A549 (cell line): ENCODE results near the gene MEAF6.

Experiments
- BHLHE40 ChIP-seq: IDR thresholded peaks from 2 replicates; pipeline ENCODE4 v1.6.1; 2012; ENCODE audit warnings: low read depth, low read length, inconsistent platforms
- CBX8 ChIP-seq: fragments of 200-600 bp; sonication (generic); IDR thresholded peaks from 2 replicates; pipeline ENCODE4 v1.6.1; 2016
- CEBPB ChIP-seq, 2 experiments: fragments of >200 bp in 1 of 2; sonication (Bioruptor Twin) in 1 of 2; formaldehyde crosslinking in 1 of 2; IDR thresholded peaks; 2 replicates each; pipeline ENCODE4 v1.6.1; 2012 to 2016
- EP300 ChIP-seq, 2 experiments: fragments of >200 bp; sonication (Bioruptor Twin); formaldehyde crosslinking; IDR thresholded peaks; 2 replicates in 1 of 2; 3 replicates in 1 of 2; pipeline ENCODE4 v1.6.1; 2016 to 2017
- MYC ChIP-seq: IDR thresholded peaks from 2 replicates; pipeline ENCODE4 v1.6.1; 2012; ENCODE audit warnings: mild to moderate bottlenecking, inconsistent platforms, low read length, improper control_type of control experiment, borderline replicate concordance
- PBX3 ChIP-seq: IDR thresholded peaks from 2 replicates; pipeline ENCODE4 v1.6.1; 2012
- POLR2A ChIP-seq: IDR thresholded peaks from 2 replicates; pipeline ENCODE4 v1.6.1; 2012; ENCODE audit warnings: mild to moderate bottlenecking, low read length
- RAD21 ChIP-seq, 2 experiments: fragments of >200 bp in 1 of 2; sonication (Bioruptor Twin) in 1 of 2; formaldehyde crosslinking in 1 of 2; IDR thresholded peaks in 1 of 2; conservative IDR thresholded peaks in 1 of 2; 2 replicates in 1 of 2; 3 replicates in 1 of 2; pipeline ENCODE4 v1.6.1; 2012 to 2018; ENCODE audit warnings: inconsistent platforms in 1 of 2
- RCOR1 ChIP-seq: fragments of 150-350 bp; IDR thresholded peaks from 2 replicates; pipeline ENCODE4 v1.6.1; 2014; ENCODE audit warnings: antibody characterized with exemption, low read length, low read depth
- RFX5 ChIP-seq: fragments of 450-650 bp; IDR thresholded peaks from 2 replicates; pipeline ENCODE4 v1.7.1; 2014; ENCODE audit warnings: antibody characterized with exemption, mild to moderate bottlenecking, moderate library complexity
- TF ChIP-seq, protein P1 (sequence below): fragments of >200 bp; sonication (Bioruptor Twin); formaldehyde crosslinking; IDR thresholded peaks from 3 replicates; pipeline ENCODE4 v1.5.1; 2016
- TF ChIP-seq, protein P2 (sequence below): fragments of 450-650 bp; IDR thresholded peaks from 2 replicates; pipeline ENCODE4 v1.6.1; 2014; ENCODE audit warnings: antibody characterized with exemption
- TF ChIP-seq, protein P3 (sequence below): fragments of 150-350 bp; IDR thresholded peaks from 2 replicates; pipeline ENCODE4 v1.6.1; 2014; ENCODE audit warnings: low read depth, mild to moderate bottlenecking, low read length

- TF ChIP-seq, protein P1, sequence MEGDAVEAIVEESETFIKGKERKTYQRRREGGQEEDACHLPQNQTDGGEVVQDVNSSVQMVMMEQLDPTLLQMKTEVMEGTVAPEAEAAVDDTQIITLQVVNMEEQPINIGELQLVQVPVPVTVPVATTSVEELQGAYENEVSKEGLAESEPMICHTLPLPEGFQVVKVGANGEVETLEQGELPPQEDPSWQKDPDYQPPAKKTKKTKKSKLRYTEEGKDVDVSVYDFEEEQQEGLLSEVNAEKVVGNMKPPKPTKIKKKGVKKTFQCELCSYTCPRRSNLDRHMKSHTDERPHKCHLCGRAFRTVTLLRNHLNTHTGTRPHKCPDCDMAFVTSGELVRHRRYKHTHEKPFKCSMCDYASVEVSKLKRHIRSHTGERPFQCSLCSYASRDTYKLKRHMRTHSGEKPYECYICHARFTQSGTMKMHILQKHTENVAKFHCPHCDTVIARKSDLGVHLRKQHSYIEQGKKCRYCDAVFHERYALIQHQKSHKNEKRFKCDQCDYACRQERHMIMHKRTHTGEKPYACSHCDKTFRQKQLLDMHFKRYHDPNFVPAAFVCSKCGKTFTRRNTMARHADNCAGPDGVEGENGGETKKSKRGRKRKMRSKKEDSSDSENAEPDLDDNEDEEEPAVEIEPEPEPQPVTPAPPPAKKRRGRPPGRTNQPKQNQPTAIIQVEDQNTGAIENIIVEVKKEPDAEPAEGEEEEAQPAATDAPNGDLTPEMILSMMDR, result no peak
- TF ChIP-seq RCOR1 (no peak), CBX8 (no peak), RFX5 (no peak), CEBPB (IDR thresholded peaks at IDR 0.05) (no peak), BHLHE40 (no peak), EP300 (IDR thresholded peaks at IDR 0.05) (no peak), RAD21 (conservative IDR thresholded peaks at IDR 0.05 in 1 of 2, IDR thresholded peaks at IDR 0.05 in 1 of 2) (no peak), PBX3 (no peak), POLR2A (no peak), MYC (no peak)
- TF ChIP-seq, protein P2, sequence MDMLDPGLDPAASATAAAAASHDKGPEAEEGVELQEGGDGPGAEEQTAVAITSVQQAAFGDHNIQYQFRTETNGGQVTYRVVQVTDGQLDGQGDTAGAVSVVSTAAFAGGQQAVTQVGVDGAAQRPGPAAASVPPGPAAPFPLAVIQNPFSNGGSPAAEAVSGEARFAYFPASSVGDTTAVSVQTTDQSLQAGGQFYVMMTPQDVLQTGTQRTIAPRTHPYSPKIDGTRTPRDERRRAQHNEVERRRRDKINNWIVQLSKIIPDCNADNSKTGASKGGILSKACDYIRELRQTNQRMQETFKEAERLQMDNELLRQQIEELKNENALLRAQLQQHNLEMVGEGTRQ, result no peak
- TF ChIP-seq, protein P3, sequence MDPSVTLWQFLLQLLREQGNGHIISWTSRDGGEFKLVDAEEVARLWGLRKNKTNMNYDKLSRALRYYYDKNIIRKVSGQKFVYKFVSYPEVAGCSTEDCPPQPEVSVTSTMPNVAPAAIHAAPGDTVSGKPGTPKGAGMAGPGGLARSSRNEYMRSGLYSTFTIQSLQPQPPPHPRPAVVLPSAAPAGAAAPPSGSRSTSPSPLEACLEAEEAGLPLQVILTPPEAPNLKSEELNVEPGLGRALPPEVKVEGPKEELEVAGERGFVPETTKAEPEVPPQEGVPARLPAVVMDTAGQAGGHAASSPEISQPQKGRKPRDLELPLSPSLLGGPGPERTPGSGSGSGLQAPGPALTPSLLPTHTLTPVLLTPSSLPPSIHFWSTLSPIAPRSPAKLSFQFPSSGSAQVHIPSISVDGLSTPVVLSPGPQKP, result no peak
These were observed 18.7 kb downstream of the MEAF6 start for GRCh38 chr1:37495875-37496274.
